IMR-90 (cell line): ENCODE measurements around the gene KLK6. TPM values are rescaled to one million over a fixed set of nuclear protein-coding genes. Genes with fewer than 3 reads are reported as not detected.

ENCODE experiments used
- ATAC-seq: fragments of 200-7000 bp; cut with Tn5 transposase; 2 replicates; pipeline ENCODE4 v1.9.1; 2020; ENCODE audit warnings: low read depth, mild to moderate bottlenecking, moderate library complexity
- BruUV-seq: library from RNA; stranded (reverse); fragments of 400-500 nt; replicated peaks from 2 replicates; lab custom pipeline; 2021; lab: Mats Ljungman, UMichigan
- CTCF ChIA-PET: fragments of 300-600 bp; formaldehyde crosslinking; extraction: SDS; loops from one replicate; lab custom pipeline; 2021; ENCODE audit warnings: antibody characterized with exemption; lab: Yijun Ruan, JAX
- POLR2A ChIA-PET: fragments of 300-600 bp; sonication (Branson Sonifier 250); formaldehyde crosslinking; loops from one replicate; lab custom pipeline; 2022; ENCODE audit warnings: antibody characterized with exemption; ENCODE audit not compliant: unreplicated experiment; lab: Charles Lee
- DNase-seq: peaks from one replicate; pipeline ENCODE4 v3.0.0; 2013
- H2AFZ ChIP-seq: replicated peaks from 2 replicates; pipeline ENCODE3; 2013; ENCODE audit warnings: low read length, mild to moderate bottlenecking; ENCODE audit not compliant: poor library complexity
- H2AK5ac ChIP-seq: 2 replicates; pipeline ENCODE4 v1.6.1; 2013; ENCODE audit warnings: low read depth, low read length, inconsistent platforms
- H2AK9ac ChIP-seq: replicated peaks from 2 replicates; pipeline ENCODE3; 2013; ENCODE audit warnings: mild to moderate bottlenecking, low read depth, low read length, moderate library complexity; ENCODE audit not compliant: poor library complexity
- H2BK120ac ChIP-seq: 2 replicates; pipeline ENCODE4 v1.6.1; 2013; ENCODE audit warnings: low read depth, low read length, inconsistent platforms
- H2BK15ac ChIP-seq: 3 replicates; pipeline ENCODE4 v1.6.1; 2013; ENCODE audit warnings: low read depth, low read length, inconsistent platforms
- H2BK20ac ChIP-seq: 2 replicates; pipeline ENCODE4 v1.6.1; 2013; ENCODE audit warnings: low read depth, mild to moderate bottlenecking, inconsistent platforms, low read length, moderate library complexity
- H2BK5ac ChIP-seq: 2 replicates; pipeline ENCODE4 v1.6.1; 2013; ENCODE audit warnings: mild to moderate bottlenecking, low read depth, low read length, inconsistent platforms; ENCODE audit not compliant: poor library complexity, severe bottlenecking
- H3K14ac ChIP-seq: replicated peaks from 2 replicates; pipeline ENCODE4 v1.6.1; 2013; ENCODE audit warnings: low read depth, low read length, inconsistent platforms
- H3K18ac ChIP-seq: 2 replicates; pipeline ENCODE4 v1.6.1; 2013; ENCODE audit warnings: low read depth, low read length, control low read depth
- H3K23ac ChIP-seq: 2 replicates; pipeline ENCODE4 v1.6.1; 2013; ENCODE audit warnings: low read depth, low read length, inconsistent platforms
- H3K27ac ChIP-seq: 2 replicates; pipeline ENCODE4 v1.5.1; 2013; ENCODE audit warnings: mild to moderate bottlenecking, control low read depth, low read length; ENCODE audit not compliant: insufficient read depth
- H3K27me3 ChIP-seq: 2 replicates; pipeline ENCODE4 v1.6.1; 2013; ENCODE audit warnings: low read length; ENCODE audit not compliant: control insufficient read depth, insufficient read depth
- H3K36me3 ChIP-seq: 2 replicates; pipeline ENCODE4 v1.6.1; 2013; ENCODE audit warnings: low read length, mixed read lengths; ENCODE audit not compliant: control insufficient read depth, insufficient read depth
- H3K4ac ChIP-seq: 2 replicates; pipeline ENCODE4 v1.6.1; 2013; ENCODE audit warnings: low read depth, low read length, inconsistent platforms
- H3K4me1 ChIP-seq: 2 replicates; pipeline ENCODE4 v1.6.1; 2013; ENCODE audit warnings: low read length, mixed read lengths; ENCODE audit not compliant: control insufficient read depth, insufficient read depth
- H3K4me2 ChIP-seq: 2 replicates; pipeline ENCODE4 v1.6.1; 2013; ENCODE audit warnings: low read depth, mild to moderate bottlenecking, control low read depth, low read length, moderate library complexity
- H3K4me3 ChIP-seq: 2 replicates; pipeline ENCODE4 v1.5.1; 2013; ENCODE audit warnings: low read depth, mild to moderate bottlenecking, control low read depth, low read length, moderate library complexity; ENCODE audit not compliant: insufficient read depth
- H3K56ac ChIP-seq: 2 replicates; pipeline ENCODE4 v1.6.1; 2013; ENCODE audit warnings: low read length, inconsistent platforms; ENCODE audit not compliant: insufficient read depth; ENCODE audit errors: extremely low read depth
- H3K79me1 ChIP-seq, 2 experiments: 2 replicates each; pipeline ENCODE4 v1.6.1; 2013; ENCODE audit warnings: low read length in 2 of 2, inconsistent platforms in 1 of 2, low read depth in 1 of 2
- H3K9ac ChIP-seq: 2 replicates; pipeline ENCODE4 v1.6.1; 2013; ENCODE audit warnings: low read depth, low read length, control low read depth
- H3K9me1 ChIP-seq: 2 replicates; pipeline ENCODE4 v1.6.1; 2013; ENCODE audit warnings: low read length, inconsistent platforms; ENCODE audit not compliant: insufficient read depth
- H3K9me3 ChIP-seq: 2 replicates; pipeline ENCODE4 v1.6.1; 2013; ENCODE audit warnings: low read length; ENCODE audit not compliant: control insufficient read depth, insufficient read depth
- H4K20me1 ChIP-seq: 2 replicates; pipeline ENCODE4 v1.6.1; 2013; ENCODE audit warnings: low read length, inconsistent platforms; ENCODE audit not compliant: insufficient read depth
- H4K5ac ChIP-seq: 2 replicates; pipeline ENCODE4 v1.6.1; 2013; ENCODE audit warnings: mild to moderate bottlenecking, low read depth, low read length, control low read depth
- H4K8ac ChIP-seq, 2 experiments: 2 replicates each; pipeline ENCODE4 v1.6.1; 2013; ENCODE audit warnings: low read depth in 2 of 2, low read length in 2 of 2, control low read depth in 1 of 2, inconsistent platforms in 1 of 2
- H4K91ac ChIP-seq: 2 replicates; pipeline ENCODE4 v1.6.1; 2013; ENCODE audit warnings: low read depth, low read length, inconsistent platforms; ENCODE audit not compliant: insufficient read depth
- BHLHE40 ChIP-seq: fragments of 150-350 bp; IDR thresholded peaks from 2 replicates; pipeline ENCODE4 v1.6.1; 2016; ENCODE audit warnings: mild to moderate bottlenecking, low read depth, low read length
- CHD1 ChIP-seq: IDR thresholded peaks from 2 replicates; pipeline ENCODE4 v1.6.1; 2012; ENCODE audit warnings: low read depth, low read length, improper control_type of control experiment
- CTCF ChIP-seq: conservative IDR thresholded peaks from 2 replicates; pipeline ENCODE4 v1.5.1; 2012; ENCODE audit warnings: mild to moderate bottlenecking, low read depth, low read length, improper control_type of control experiment
- ELK1 ChIP-seq: fragments of 150-350 bp; IDR thresholded peaks from 2 replicates; pipeline ENCODE4 v1.6.1; 2016; ENCODE audit warnings: low read depth, mild to moderate bottlenecking, low read length, moderate library complexity, borderline replicate concordance
- FOS ChIP-seq: fragments of 150-350 bp; IDR thresholded peaks from 2 replicates; pipeline ENCODE4 v1.6.1; 2016; ENCODE audit warnings: low read depth, low read length
- MAFK ChIP-seq: IDR thresholded peaks from 2 replicates; pipeline ENCODE4 v1.6.1; 2012; ENCODE audit warnings: low read depth, low read length, improper control_type of control experiment
- MAZ ChIP-seq: IDR thresholded peaks from 2 replicates; pipeline ENCODE4 v1.6.1; 2012; ENCODE audit warnings: low read depth, mild to moderate bottlenecking, low read length, improper control_type of control experiment, moderate library complexity, borderline replicate concordance
- MXI1 ChIP-seq: IDR thresholded peaks from 2 replicates; pipeline ENCODE4 v1.6.1; 2012; ENCODE audit warnings: low read depth, mild to moderate bottlenecking, low read length, moderate library complexity, borderline replicate concordance
- NFE2L2 ChIP-seq: fragments of 150-350 bp; IDR thresholded peaks from 2 replicates; pipeline ENCODE4 v1.6.1; 2016; ENCODE audit warnings: low read depth, mild to moderate bottlenecking, low read length
- POLR2A ChIP-seq: IDR thresholded peaks from 2 replicates; pipeline ENCODE4 v1.6.1; 2012; ENCODE audit warnings: mild to moderate bottlenecking, low read depth, low read length
- RAD21 ChIP-seq: IDR thresholded peaks from 2 replicates; pipeline ENCODE4 v1.6.1; 2012; ENCODE audit warnings: low read length, improper control_type of control experiment
- RCOR1 ChIP-seq: IDR thresholded peaks from 2 replicates; pipeline ENCODE4 v1.6.1; 2012; ENCODE audit warnings: mild to moderate bottlenecking, low read length, improper control_type of control experiment; ENCODE audit not compliant: insufficient replicate concordance
- SMC3 ChIP-seq: fragments of 150-350 bp; IDR thresholded peaks from 2 replicates; pipeline ENCODE4 v1.6.1; 2016; ENCODE audit warnings: low read depth, mild to moderate bottlenecking, antibody characterized with exemption, low read length, moderate library complexity
- WGBS, 2 experiments: methylation state at CpG; one replicate each; pipeline versions ENCODE4 v1.1.5 to v1.1.7; 2013; ENCODE audit warnings: missing lambda C conversion rate in 2 of 2; ENCODE audit not compliant: insufficient read length in 1 of 2; ENCODE audit errors: extremely low coverage in 2 of 2; 5-methylcytosine and 5-hydroxymethylcytosine counted together
- dilution Hi-C: fragments of 300-500 bp; cut with HindIII; formaldehyde crosslinking; loops from one replicate; pipeline ENCODE4 v1.14.3; 2018; ENCODE audit warnings: low sequenced_read_pairs; ENCODE audit not compliant: unreplicated experiment
- in situ Hi-C: fragments of 300-500 bp; cut with MboI; formaldehyde crosslinking; loops from 3 replicates; pipeline ENCODE4 v1.14.3; 2019; ENCODE audit warnings: low sequenced_read_pairs, inconsistent platforms, mixed read lengths
- intact Hi-C: fragments of 100-400 bp; cut with micrococcal nuclease; formaldehyde crosslinking; loops from 2 replicates; pipeline ENCODE4 v1.10.0; 2022
- polyA plus RNA-seq, 3 experiments: library from polyadenylated mRNA; depleted of rRNA; stranded (reverse); fragments of >200 nt; gene quantifications; 2 replicates each; pipeline ENCODE4 v1.2.3, GENCODE V29; 2012; ENCODE audit warnings: low replicate concordance in 1 of 3
- total RNA-seq: library from RNA; depleted of rRNA; stranded (reverse); fragments of >200 nt; gene quantifications from 2 replicates; pipeline ENCODE4 v1.2.3, GENCODE V29; 2012
- TF ChIP-seq, protein P1 (sequence below): fragments of 150-350 bp; IDR thresholded peaks from 2 replicates; pipeline ENCODE4 v1.6.1; 2017; ENCODE audit warnings: mild to moderate bottlenecking, antibody characterized with exemption, low read length, low read depth

The KLK6 gene
- total and polyA plus RNA-seq, 2 of the 4 experiments (the other 2 are of a cell fraction): not detected

GRCh38 chr19:50977626-50978025 is 8.2 kb upstream of the KLK6 start:
- no peak for DNase-seq
- H4K20me1 ChIP-seq: no peaks in the 10 kb centered on the region
- no peak overlapping the region for H3K14ac ChIP-seq
- no peak overlapping the region for H3K9ac ChIP-seq
- H3K36me3 ChIP-seq: no peaks in the 10 kb centered on the region
- H3K4me2 ChIP-seq: no peak overlapping the region
- BruUV-seq: no TSS peak
- H3K9me3 ChIP-seq: no peaks in the 10 kb centered on the region
- H3K18ac ChIP-seq: no peak overlapping the region
- no peak overlapping the region for H4K8ac ChIP-seq
- H4K5ac ChIP-seq: no peak overlapping the region
- H2AK9ac ChIP-seq: no peak overlapping the region
- H3K23ac ChIP-seq: no peak overlapping the region
- H3K27me3 ChIP-seq: no peaks in the 10 kb centered on the region
- H3K4me1 ChIP-seq: no peaks in the 10 kb centered on the region
- H2BK5ac ChIP-seq: no peak overlapping the region
- no peak for ATAC-seq
- H2BK120ac ChIP-seq: no peak overlapping the region
- ChIA-PET POLR2A (no interaction called here), CTCF (no interaction called here)
- no peak overlapping the region for H3K27ac ChIP-seq
- H2BK15ac ChIP-seq: no peak overlapping the region
- no peak overlapping the region for H2AFZ ChIP-seq
- H3K56ac ChIP-seq: no peak overlapping the region
- H2AK5ac ChIP-seq: no peak overlapping the region
- H3K9me1 ChIP-seq: no peaks in the 10 kb centered on the region
- H3K4me3 ChIP-seq: no peak overlapping the region
- no peak overlapping the region for H4K91ac ChIP-seq
- H2BK20ac ChIP-seq: no peak overlapping the region
- dilution Hi-C loops: no loop called here
- H3K79me1 ChIP-seq: no peaks in the 10 kb centered on the region
- in situ Hi-C loops: no loop called here
- H3K4ac ChIP-seq: no peak overlapping the region
- WGBS, 2 experiments: 50% methylated on average over 1 of the region's 4 CpGs; no CpG with 5 or more reads in 1 of the 2 experiments
- TF ChIP-seq FOS (no peak), NFE2L2 (no peak), BHLHE40 (no peak), POLR2A (no peak), RAD21 (no peak), CHD1 (no peak), MXI1 (no peak), CTCF (no peak), MAZ (no peak), ELK1 (no peak), RCOR1 (no peak), SMC3 (no peak), MAFK (no peak)
- TF ChIP-seq, protein P1, sequence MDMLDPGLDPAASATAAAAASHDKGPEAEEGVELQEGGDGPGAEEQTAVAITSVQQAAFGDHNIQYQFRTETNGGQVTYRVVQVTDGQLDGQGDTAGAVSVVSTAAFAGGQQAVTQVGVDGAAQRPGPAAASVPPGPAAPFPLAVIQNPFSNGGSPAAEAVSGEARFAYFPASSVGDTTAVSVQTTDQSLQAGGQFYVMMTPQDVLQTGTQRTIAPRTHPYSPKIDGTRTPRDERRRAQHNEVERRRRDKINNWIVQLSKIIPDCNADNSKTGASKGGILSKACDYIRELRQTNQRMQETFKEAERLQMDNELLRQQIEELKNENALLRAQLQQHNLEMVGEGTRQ: no peak
- intact Hi-C loops: no loop called here
